Activated naive CD8-positive, alpha-beta T cell treated with anti-CD3 and anti-CD28 coated beads, Interleukin-2, amount 50 U/mL, for 16 hours (primary cell): Measurements from ENCODE around the gene STRN.
"Not testable (repeated sequence)": the region's sequence is repeated elsewhere in the genome, so short reads cannot be mapped to it uniquely, and the experiment has no call there.

Source experiments
- DNase-seq: peaks from one replicate; pipeline ENCODE4 v3.0.0-alpha.2; 2020; ENCODE audit warnings: low read depth, low spot score

STRN gene

GRCh38 chr2:36843838-36844237, 122.5 kb downstream of the STRN start:
- no peak for DNase-seq

GRCh38 chr2:36839976-36840617, 126.2 kb downstream of the STRN start:
- DNase-seq = no peak

- DNase-seq = no peak
Observed at GRCh38 chr2:36834731-36835524, 131.4 kb downstream of the STRN start.

GRCh38 chr2:36834203-36834602, 132.1 kb downstream of the STRN start:
- DNase-seq = no peak

GRCh38 chr2:36831185-36831584, 135.2 kb downstream of the STRN start:
- no peak for DNase-seq

GRCh38 chr2:36824683-36825082, 141.7 kb downstream of the STRN start:
- DNase-seq = not testable (repeated sequence)

- no peak for DNase-seq
Observed at GRCh38 chr2:36824273-36824672, 142.1 kb downstream of the STRN start.

- DNase-seq = no peak
Observed at GRCh38 chr2:36823862-36824261, 142.5 kb downstream of the STRN start.

GRCh38 chr2:36820942-36821605, 145.3 kb downstream of the STRN start:
- DNase-seq = no peak

GRCh38 chr2:36819095-36819711, 147.1 kb downstream of the STRN start:
- DNase-seq = no peak

GRCh38 chr2:36818542-36818941, 147.8 kb downstream of the STRN start:
- no peak for DNase-seq

- DNase-seq = no peak
Observed at GRCh38 chr2:36812196-36812595, 154.1 kb downstream of the STRN start.

GRCh38 chr2:36811071-36811470, 155.3 kb downstream of the STRN start:
- no peak for DNase-seq

GRCh38 chr2:36809069-36809445, 157.3 kb downstream of the STRN start:
- no peak for DNase-seq

GRCh38 chr2:36808386-36809068, 157.8 kb downstream of the STRN start:
- no peak for DNase-seq

- no peak for DNase-seq
Observed at GRCh38 chr2:36807223-36807886, 159.0 kb downstream of the STRN start.

- no peak for DNase-seq
Observed at GRCh38 chr2:36805635-36806224, 160.6 kb downstream of the STRN start.

- no peak for DNase-seq
Observed at GRCh38 chr2:36802952-36803351, 163.4 kb downstream of the STRN start.

- no peak for DNase-seq
Observed at GRCh38 chr2:36801088-36801487, 165.2 kb downstream of the STRN start.

- no peak for DNase-seq
Observed at GRCh38 chr2:36800381-36800780, 166.0 kb downstream of the STRN start.

GRCh38 chr2:36798724-36799123, 167.6 kb downstream of the STRN start:
- DNase-seq = no peak
